Panc1 (cell line): ENCODE results near the gene COQ10A. TPM values are rescaled to one million over a fixed set of nuclear protein-coding genes. Genes with fewer than 3 reads are reported as not detected.

Source experiments
- ATAC-seq: fragments of 200-7000 bp; cut with Tn5 transposase; 2 replicates; pipeline ENCODE4 v1.9.1; 2020; ENCODE audit warnings: mild to moderate bottlenecking, moderate library complexity
- BruUV-seq: library from RNA; stranded (reverse); fragments of 400-500 nt; replicated peaks from 2 replicates; lab custom pipeline; 2021; lab: Mats Ljungman, UMichigan
- CTCF ChIA-PET: fragments of 300-600 bp; sonication (Branson Sonifier 250); formaldehyde crosslinking; loops from one replicate; lab custom pipeline; 2022; ENCODE audit warnings: antibody characterized with exemption; lab: Charles Lee
- POLR2A ChIA-PET: fragments of 300-600 bp; sonication (Branson Sonifier 250); formaldehyde crosslinking; loops from one replicate; lab custom pipeline; 2022; ENCODE audit warnings: antibody characterized with exemption; lab: Charles Lee
- DNase-seq: peaks from one replicate; pipeline ENCODE4 v3.0.0-alpha.2; 2010; ENCODE audit warnings: low read depth, low spot score
- H3K27ac ChIP-seq: 2 replicates; pipeline ENCODE4 v1.5.1; 2011; ENCODE audit warnings: mild to moderate bottlenecking, low read length, inconsistent platforms
- H3K27me3 ChIP-seq: fragments of 200-500 bp; sonication (Bioruptor generic); 2 replicates; pipeline ENCODE4 v1.6.0; 2014; ENCODE audit warnings: low read length, inconsistent platforms; ENCODE audit not compliant: control insufficient read depth, insufficient read depth
- H3K36me3 ChIP-seq: fragments of 200-500 bp; sonication (Bioruptor generic); 2 replicates; pipeline ENCODE4 v1.5.1; 2014; ENCODE audit warnings: inconsistent platforms, mild to moderate bottlenecking, low read length, moderate library complexity; ENCODE audit not compliant: control insufficient read depth, insufficient read depth
- H3K4me1 ChIP-seq: 2 replicates; pipeline ENCODE4 v1.5.1; 2011; ENCODE audit warnings: inconsistent platforms, mild to moderate bottlenecking, low read length, moderate library complexity; ENCODE audit not compliant: control insufficient read depth, insufficient read depth
- H3K4me3 ChIP-seq, 2 experiments: 2 replicates each; pipeline ENCODE4 v1.5.1; 2011 to 2012; ENCODE audit warnings: low read depth in 2 of 2, low read length in 2 of 2, mild to moderate bottlenecking in 2 of 2, inconsistent platforms in 1 of 2, moderate library complexity in 1 of 2
- H3K9me3 ChIP-seq: fragments of 200-500 bp; sonication (Bioruptor generic); 2 replicates; pipeline ENCODE4 v1.5.1; 2014; ENCODE audit warnings: low read depth, mild to moderate bottlenecking, inconsistent platforms, low read length, moderate library complexity; ENCODE audit not compliant: control insufficient read depth, insufficient read depth
- CTCF ChIP-seq: fragments of 450-650 bp; IDR thresholded peaks from 2 replicates; pipeline ENCODE4 v1.5.1; 2017; ENCODE audit warnings: mild to moderate bottlenecking
- POLR2AphosphoS5 ChIP-seq: IDR thresholded peaks from 2 replicates; pipeline ENCODE4 v1.6.1; 2012; ENCODE audit warnings: mild to moderate bottlenecking, low read depth, low read length, moderate library complexity
- REST ChIP-seq, 2 experiments: IDR thresholded peaks; 2 replicates each; pipeline ENCODE4 v1.6.1; 2011 to 2012; ENCODE audit warnings: low read depth in 2 of 2, control low read depth in 1 of 2, low read length in 1 of 2, mild to moderate bottlenecking in 1 of 2, moderate library complexity in 1 of 2; ENCODE audit not compliant: insufficient read depth in 1 of 2
- SIN3A ChIP-seq: IDR thresholded peaks from 2 replicates; pipeline ENCODE4 v1.6.1; 2012; ENCODE audit warnings: low read depth, mild to moderate bottlenecking, low read length, moderate library complexity, borderline replicate concordance; ENCODE audit not compliant: insufficient read depth
- TCF7L2 ChIP-seq: IDR thresholded peaks from 2 replicates; pipeline ENCODE4 v1.6.1; 2011; ENCODE audit warnings: mild to moderate bottlenecking, low read depth, low read length, inconsistent platforms
- in situ Hi-C: cut with HindIII; loops from 2 replicates; pipeline ENCODE4 v1.10.0; 2016; ENCODE audit warnings: low sequenced_read_pairs, low pct_unique_long_range_greater_than_20kb
- intact Hi-C: fragments of 100-400 bp; cut with micrococcal nuclease; formaldehyde crosslinking; loops from one replicate; pipeline ENCODE4 v1.10.0; 2022; ENCODE audit not compliant: unreplicated experiment
- total RNA-seq: library from RNA; stranded (reverse); gene quantifications from one replicate; pipeline ENCODE4 v1.2.1, GENCODE V29; 2021; ENCODE audit not compliant: unreplicated experiment

Gene COQ10A
- total RNA-seq, 1 experiment from 2014 or later: 20.0 TPM

DNA sequence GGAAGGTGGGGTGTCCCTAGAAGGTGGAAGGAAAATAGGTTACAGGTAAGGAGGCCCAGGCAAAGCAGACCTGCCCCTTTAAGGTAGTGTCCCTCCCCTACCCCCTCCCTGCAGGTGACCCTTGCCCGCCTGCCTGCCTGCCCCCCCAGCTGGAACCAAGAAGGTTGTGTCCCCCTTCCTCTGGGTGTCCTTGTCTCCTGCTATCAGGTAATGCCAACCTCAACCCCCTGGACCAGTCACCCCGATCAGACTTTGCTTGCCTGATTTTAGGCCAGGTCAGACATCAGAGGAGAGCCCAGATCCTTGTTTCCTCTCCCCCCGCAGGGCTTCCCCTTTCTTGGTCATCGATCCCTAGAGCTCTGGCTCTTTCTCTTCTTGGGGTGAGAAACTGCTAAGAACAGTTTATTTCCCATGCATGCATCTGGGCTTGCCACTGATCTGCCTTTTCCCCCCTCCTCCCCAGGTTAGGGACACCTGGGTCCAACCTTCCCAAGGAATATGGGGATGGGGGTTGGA, 36.8 kb upstream of the COQ10A start, which contains the start of gene SLC39A5:
SLC39A5 (plus strand) TSS at position 136 of the 516 bp plus-strand sequence. CDS start 1,224 bp downstream, outside the sequence.
- Histone ChIP-seq H3K4me1 (peaks cover 5% of the 10 kb centered on the region), H3K4me3 (no peak within 1 kb of the TSS), H3K27me3 (no peaks in the 10 kb centered on the region), H3K9me3 (no peaks in the 10 kb centered on the region), H3K36me3 (no peaks in the 10 kb centered on the region), H3K27ac (no peak within 1 kb of the TSS)
- CTCF ChIA-PET: interaction anchor here (0.6 kb wide), 1 partner anchor 21 kb away, joined by 8 read pairs; no protein-coding TSS in a partner anchor
- TF ChIP-seq TCF7L2 (no peak), POLR2AphosphoS5 (no peak), REST (IDR thresholded peaks at IDR 0.05; ENCODE audit: insufficient read depth in 1 of 2, low read depth in 2 of 2, low read length in 1 of 2) (no peak), CTCF (no peak), SIN3A (no peak)
- in situ Hi-C loops: no loop called here
- intact Hi-C loops: no loop called here
- DNase-seq (no peak), ATAC-seq (no peak)
- BruUV-seq: no TSS peak
- POLR2A ChIA-PET: interaction anchor here (0.6 kb wide), 1 partner anchor 103 kb away, joined by 6 read pairs; no protein-coding TSS in a partner anchor

GRCh38 chr12:56230432-56231183, 36.1 kb upstream of the COQ10A start:
- ATAC-seq (peak; percentile 33), DNase-seq (no peak)
- H3K27ac ChIP-seq: no peak overlapping the region
- intact Hi-C loops: no loop called here
- CTCF ChIA-PET: interaction anchor here (0.5 kb wide), 1 partner anchor 48 kb away, joined by 3 read pairs; no protein-coding TSS in a partner anchor
- TF ChIP-seq POLR2AphosphoS5 (no peak), REST (IDR thresholded peaks at IDR 0.05; ENCODE audit: insufficient read depth in 1 of 2, low read depth in 2 of 2, low read length in 1 of 2) (no peak), CTCF (no peak), SIN3A (no peak), TCF7L2 (no peak)
- no peaks in the 10 kb centered on the region for H3K9me3 ChIP-seq
- in situ Hi-C loops: no loop called here
- POLR2A ChIA-PET: interaction anchor here (0.6 kb wide), 1 partner anchor 103 kb away, joined by 6 read pairs; no protein-coding TSS in a partner anchor
- no TSS peak for BruUV-seq
- no peak overlapping the region for H3K4me3 ChIP-seq
- H3K27me3 ChIP-seq: no peaks in the 10 kb centered on the region
- no peaks in the 10 kb centered on the region for H3K4me1 ChIP-seq
- H3K36me3 ChIP-seq: no peaks in the 10 kb centered on the region
